ENCODE results near the gene CMSS1.

DNA sequence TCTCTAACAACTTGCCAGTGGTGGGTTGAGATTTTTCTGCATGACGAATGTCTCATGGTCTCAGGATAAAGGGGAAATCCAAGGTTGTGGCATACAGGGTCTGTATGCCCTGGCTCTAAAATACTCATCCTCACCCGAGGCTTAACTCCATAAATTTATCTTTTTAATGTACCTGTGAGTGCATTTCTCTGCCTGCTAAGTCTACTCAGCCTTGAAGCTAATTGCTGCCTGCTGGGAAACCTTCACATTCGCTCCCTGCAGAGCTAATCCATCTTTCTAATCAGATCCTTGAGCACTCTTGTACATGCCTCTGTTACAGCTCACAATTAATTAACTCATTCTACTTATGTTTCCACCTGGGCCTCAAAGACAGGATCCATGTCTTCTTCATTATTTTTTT, 93.8 kb downstream of the CMSS1 start:
- TF ChIP-seq, protein P1, sequence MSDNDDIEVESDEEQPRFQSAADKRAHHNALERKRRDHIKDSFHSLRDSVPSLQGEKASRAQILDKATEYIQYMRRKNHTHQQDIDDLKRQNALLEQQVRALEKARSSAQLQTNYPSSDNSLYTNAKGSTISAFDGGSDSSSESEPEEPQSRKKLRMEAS (IDR thresholded peaks at IDR 0.05): no peak
- no peak for TF ChIP-seq JUND (IDR thresholded peaks at IDR 0.05)
- TF ChIP-seq, protein P2, sequence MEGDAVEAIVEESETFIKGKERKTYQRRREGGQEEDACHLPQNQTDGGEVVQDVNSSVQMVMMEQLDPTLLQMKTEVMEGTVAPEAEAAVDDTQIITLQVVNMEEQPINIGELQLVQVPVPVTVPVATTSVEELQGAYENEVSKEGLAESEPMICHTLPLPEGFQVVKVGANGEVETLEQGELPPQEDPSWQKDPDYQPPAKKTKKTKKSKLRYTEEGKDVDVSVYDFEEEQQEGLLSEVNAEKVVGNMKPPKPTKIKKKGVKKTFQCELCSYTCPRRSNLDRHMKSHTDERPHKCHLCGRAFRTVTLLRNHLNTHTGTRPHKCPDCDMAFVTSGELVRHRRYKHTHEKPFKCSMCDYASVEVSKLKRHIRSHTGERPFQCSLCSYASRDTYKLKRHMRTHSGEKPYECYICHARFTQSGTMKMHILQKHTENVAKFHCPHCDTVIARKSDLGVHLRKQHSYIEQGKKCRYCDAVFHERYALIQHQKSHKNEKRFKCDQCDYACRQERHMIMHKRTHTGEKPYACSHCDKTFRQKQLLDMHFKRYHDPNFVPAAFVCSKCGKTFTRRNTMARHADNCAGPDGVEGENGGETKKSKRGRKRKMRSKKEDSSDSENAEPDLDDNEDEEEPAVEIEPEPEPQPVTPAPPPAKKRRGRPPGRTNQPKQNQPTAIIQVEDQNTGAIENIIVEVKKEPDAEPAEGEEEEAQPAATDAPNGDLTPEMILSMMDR (IDR thresholded peaks at IDR 0.05; ENCODE audit: low read depth, low read length, missing input control): no peak
- TF ChIP-seq RAD21 (IDR thresholded peaks at IDR 0.05): no peak
